Neural cell (in vitro differentiated cells): ENCODE results near the gene DDX54. TPM values are rescaled to one million over a fixed set of nuclear protein-coding genes. Genes with fewer than 3 reads are reported as not detected.
A peak's percentile ranks its signal among the peaks of the same experiment; 100 is the strongest.

Source experiments
- H2AFZ ChIP-seq: fragments of 200-600, 300-800 bp; sonication (generic), shearing (Covaris generic); 2 replicates; pipeline ENCODE4 v1.6.0; 2014; ENCODE audit warnings: low read depth, mild to moderate bottlenecking, antibody characterized with exemption, low read length, moderate library complexity
- H3F3A ChIP-seq: fragments of 200-600 bp; shearing (Covaris generic); 2 replicates; pipeline ENCODE4 v1.6.1; 2016; ENCODE audit warnings: mild to moderate bottlenecking, moderate library complexity, mixed read lengths, antibody characterized with exemption, low read length; ENCODE audit not compliant: insufficient read depth, poor library complexity, severe bottlenecking
- H3K27ac ChIP-seq: fragments of 200-600, 300-800 bp; sonication (generic), shearing (Covaris generic); 2 replicates; pipeline ENCODE4 v1.5.1; 2014; ENCODE audit warnings: mild to moderate bottlenecking, low read length, moderate library complexity
- H3K27me3 ChIP-seq: fragments of 300-800, 200-600 bp; sonication (generic), shearing (Covaris generic); 2 replicates; pipeline ENCODE4 v1.6.0; 2014; ENCODE audit warnings: mild to moderate bottlenecking, low read depth, low read length, moderate library complexity; ENCODE audit not compliant: insufficient read depth
- H3K36me3 ChIP-seq: fragments of 300-800, 200-600 bp; sonication (generic), shearing (Covaris generic); 2 replicates; pipeline ENCODE4 v1.5.1; 2014; ENCODE audit warnings: mild to moderate bottlenecking, antibody characterized with exemption, low read length, moderate library complexity; ENCODE audit not compliant: insufficient read depth
- H3K4me2 ChIP-seq: fragments of 300-800, 200-600 bp; sonication (generic), shearing (Covaris generic); 2 replicates; pipeline ENCODE4 v1.6.0; 2014; ENCODE audit warnings: mild to moderate bottlenecking, low read length
- H3K4me3 ChIP-seq: fragments of 300-800, 200-600 bp; sonication (generic), shearing (Covaris generic); 2 replicates; pipeline ENCODE4 v1.5.1; 2014; ENCODE audit warnings: mild to moderate bottlenecking, low read length, moderate library complexity
- H3K79me2 ChIP-seq: fragments of 200-600 bp; shearing (Covaris generic); replicated peaks from 2 replicates; pipeline ENCODE4 v1.6.0; 2014; ENCODE audit warnings: mild to moderate bottlenecking, low read length, moderate library complexity; ENCODE audit not compliant: insufficient read depth
- H3K9ac ChIP-seq: fragments of 300-800, 200-600 bp; sonication (generic), shearing (Covaris generic); 2 replicates; pipeline ENCODE4 v1.6.1; 2016; ENCODE audit warnings: mild to moderate bottlenecking, low read length, mixed read lengths
- H3K9me2 ChIP-seq: fragments of 200-600 bp; shearing (Covaris generic); 2 replicates; pipeline ENCODE4 v1.6.1; 2016; ENCODE audit warnings: mild to moderate bottlenecking, low read length, mixed read lengths; ENCODE audit not compliant: insufficient read depth
- H3K9me3 ChIP-seq: fragments of 200-600, 300-800 bp; sonication (generic), shearing (Covaris generic); 2 replicates; pipeline ENCODE4 v1.6.1; 2016; ENCODE audit warnings: mild to moderate bottlenecking, mixed run types, low read length, moderate library complexity, mixed read lengths
- H4K20me1 ChIP-seq: fragments of 200-600 bp; shearing (Covaris generic); 2 replicates; pipeline ENCODE4 v1.6.1; 2016; ENCODE audit warnings: mild to moderate bottlenecking, mixed run types; ENCODE audit not compliant: insufficient read depth
- EP300 ChIP-seq: fragments of 450-650 bp; conservative IDR thresholded peaks from 2 replicates; pipeline ENCODE4 v1.6.1; 2014; ENCODE audit warnings: antibody characterized with exemption, mild to moderate bottlenecking, moderate library complexity; ENCODE audit not compliant: poor library complexity, severe bottlenecking
- EZH2 ChIP-seq: fragments of 200-600, 300-800 bp; shearing (Covaris generic), sonication (generic); IDR thresholded peaks from 2 replicates; pipeline ENCODE4 v1.6.1; 2014; ENCODE audit warnings: antibody characterized with exemption, low read length, borderline replicate concordance, mild to moderate bottlenecking; ENCODE audit not compliant: insufficient read depth, poor library complexity, severe bottlenecking
- MXI1 ChIP-seq: fragments of 450-650 bp; conservative IDR thresholded peaks from 2 replicates; pipeline ENCODE4 v1.6.1; 2014; ENCODE audit warnings: antibody characterized with exemption, mild to moderate bottlenecking; ENCODE audit not compliant: poor library complexity, severe bottlenecking
- POLR2AphosphoS5 ChIP-seq: IDR thresholded peaks from 2 replicates; pipeline ENCODE4 v1.6.1; 2012
- RAD21 ChIP-seq: fragments of 450-650 bp; conservative IDR thresholded peaks from 2 replicates; pipeline ENCODE4 v1.6.1; 2014; ENCODE audit warnings: antibody characterized with exemption, mild to moderate bottlenecking, moderate library complexity
- REST ChIP-seq: IDR thresholded peaks from 2 replicates; pipeline ENCODE4 v1.6.1; 2012; ENCODE audit warnings: borderline replicate concordance
- SMC3 ChIP-seq: fragments of 450-650 bp; conservative IDR thresholded peaks from 2 replicates; pipeline ENCODE4 v1.6.1; 2014; ENCODE audit warnings: antibody characterized with exemption, mild to moderate bottlenecking, moderate library complexity; ENCODE audit not compliant: poor library complexity
- TAF1 ChIP-seq: IDR thresholded peaks from 2 replicates; pipeline ENCODE4 v1.6.1; 2012; ENCODE audit warnings: low read depth
- polyA plus RNA-seq: library from polyadenylated mRNA; depleted of rRNA; stranded (reverse); fragments of >200 nt; gene quantifications from 2 replicates; pipeline ENCODE4 v1.2.3, GENCODE V29; 2014
- TF ChIP-seq, protein P1 (sequence below): fragments of 450-650 bp; IDR thresholded peaks from 2 replicates; pipeline ENCODE4 v1.5.1; 2014; ENCODE audit warnings: antibody characterized with exemption, mild to moderate bottlenecking, moderate library complexity; ENCODE audit not compliant: poor library complexity, severe bottlenecking

DDX54 gene
- polyA plus RNA-seq, 1 donor from 2014 or later = 63.3 TPM

DNA sequence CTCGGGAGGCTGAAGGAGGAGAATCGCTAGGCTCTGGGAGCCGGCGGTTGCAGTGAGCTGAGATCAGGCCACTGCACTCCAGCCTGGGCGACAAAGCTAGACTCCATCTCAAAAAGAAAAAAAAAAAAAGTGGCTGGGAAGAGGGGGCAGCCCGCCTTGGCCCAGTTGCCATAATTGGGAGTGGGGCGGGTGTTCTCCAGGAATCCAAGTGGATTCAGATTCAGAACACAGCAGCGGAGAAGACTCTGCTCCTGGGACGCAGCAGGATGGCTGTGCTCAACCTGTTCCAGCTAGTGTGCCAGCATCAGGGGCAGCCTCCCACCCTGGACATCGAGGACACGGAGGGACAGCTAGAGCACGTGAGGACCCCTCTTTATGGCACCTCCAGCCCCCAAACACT lies 30.2 kb downstream of the DDX54 start:
- Histone ChIP-seq H3K36me3 (no peaks in the 10 kb centered on the region), H3K4me2 (no peak overlapping the region), H3K9ac (no peak overlapping the region), H3K27ac (no peak overlapping the region), H3K9me2 (no peaks in the 10 kb centered on the region), H3F3A (no peaks in the 10 kb centered on the region), H3K4me3 (no peak overlapping the region), H3K27me3 (peaks cover 41% of the 10 kb centered on the region), H4K20me1 (no peaks in the 10 kb centered on the region), H3K79me2 (no peaks in the 10 kb centered on the region), H2AFZ (no peak overlapping the region), H3K9me3 (no peaks in the 10 kb centered on the region)
- no peak for TF ChIP-seq MXI1
- no peak for TF ChIP-seq TAF1
- TF ChIP-seq REST = no peak
- TF ChIP-seq, protein P1, sequence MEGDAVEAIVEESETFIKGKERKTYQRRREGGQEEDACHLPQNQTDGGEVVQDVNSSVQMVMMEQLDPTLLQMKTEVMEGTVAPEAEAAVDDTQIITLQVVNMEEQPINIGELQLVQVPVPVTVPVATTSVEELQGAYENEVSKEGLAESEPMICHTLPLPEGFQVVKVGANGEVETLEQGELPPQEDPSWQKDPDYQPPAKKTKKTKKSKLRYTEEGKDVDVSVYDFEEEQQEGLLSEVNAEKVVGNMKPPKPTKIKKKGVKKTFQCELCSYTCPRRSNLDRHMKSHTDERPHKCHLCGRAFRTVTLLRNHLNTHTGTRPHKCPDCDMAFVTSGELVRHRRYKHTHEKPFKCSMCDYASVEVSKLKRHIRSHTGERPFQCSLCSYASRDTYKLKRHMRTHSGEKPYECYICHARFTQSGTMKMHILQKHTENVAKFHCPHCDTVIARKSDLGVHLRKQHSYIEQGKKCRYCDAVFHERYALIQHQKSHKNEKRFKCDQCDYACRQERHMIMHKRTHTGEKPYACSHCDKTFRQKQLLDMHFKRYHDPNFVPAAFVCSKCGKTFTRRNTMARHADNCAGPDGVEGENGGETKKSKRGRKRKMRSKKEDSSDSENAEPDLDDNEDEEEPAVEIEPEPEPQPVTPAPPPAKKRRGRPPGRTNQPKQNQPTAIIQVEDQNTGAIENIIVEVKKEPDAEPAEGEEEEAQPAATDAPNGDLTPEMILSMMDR = no peak
- no peak for TF ChIP-seq EZH2
- no peak for TF ChIP-seq EP300
- no peak for TF ChIP-seq SMC3

GRCh38 chr12:113154351-113154973 lies 30.8 kb downstream of the DDX54 start:
- peak overlapping the region; percentile 34 for H3K9ac ChIP-seq
- H4K20me1 ChIP-seq = no peaks in the 10 kb centered on the region
- H3K4me3 ChIP-seq = peak overlapping the region; percentile 59
- no peak overlapping the region for H3K27ac ChIP-seq
- H3F3A ChIP-seq = no peaks in the 10 kb centered on the region
- no peaks in the 10 kb centered on the region for H3K36me3 ChIP-seq
- no peak overlapping the region for H3K4me2 ChIP-seq
- H3K9me3 ChIP-seq = no peaks in the 10 kb centered on the region
- H3K9me2 ChIP-seq = no peaks in the 10 kb centered on the region
- no peaks in the 10 kb centered on the region for H3K79me2 ChIP-seq
- H2AFZ ChIP-seq = no peak overlapping the region
- no peak for TF ChIP-seq REST
- TF ChIP-seq TAF1 = no peak
- TF ChIP-seq MXI1 = no peak
- no peak for TF ChIP-seq EZH2
- no peak for TF ChIP-seq SMC3
- no peak for TF ChIP-seq RAD21
- no peak for TF ChIP-seq POLR2AphosphoS5
- no peak for TF ChIP-seq EP300
- TF ChIP-seq, protein P1 = no peak
- peaks cover 41% of the 10 kb centered on the region for H3K27me3 ChIP-seq
